ENCODE data around the gene GNAS-AS1. TPM values are rescaled to one million over a fixed set of nuclear protein-coding genes. Genes with fewer than 3 reads are reported as not detected.

GNAS-AS1 gene
- total RNA-seq, result not detected in 2 replicates

GRCh38 chr20:58850693-58851174 is at the start of gene GNAS-AS1:
GNAS-AS1 (minus strand) TSS chr20:58850902.

GRCh38 chr20:58852543-58853271 is 2.0 kb upstream of the GNAS-AS1 start, which contains the start of gene GNAS:
GNAS (plus strand) TSS chr20:58852716.

Other genes with a start within 250 kb of the GNAS-AS1 start
- 14.4 and 15.4 TPM in 2 replicates for gene STX16, start 199.6 kb downstream of the GNAS-AS1 start, total RNA-seq
- gene NPEPL1, start 158.1 kb downstream of the GNAS-AS1 start, total RNA-seq, result 16.8 and 18.6 TPM in 2 replicates
- 552 and 577 TPM in 2 replicates for gene GNAS, start 1.8 kb upstream of the GNAS-AS1 start, total RNA-seq
- 49.3 and 52.3 TPM in 2 replicates for gene NELFCD, start 130.4 kb upstream of the GNAS-AS1 start, total RNA-seq
- 180 and 216 TPM in 2 replicates for gene CTSZ, start 156.4 kb upstream of the GNAS-AS1 start, total RNA-seq
- gene TUBB1, start 168.5 kb upstream of the GNAS-AS1 start, total RNA-seq, result not detected in 2 replicates
- gene ATP5F1E, start 181.4 kb upstream of the GNAS-AS1 start, total RNA-seq, result 40.9 and 43.7 TPM in 2 replicates
- 44.0 and 56.2 TPM in 2 replicates for gene PRELID3B, start 191.9 kb upstream of the GNAS-AS1 start, total RNA-seq

All from mammary microvascular endothelial cell (primary cell).